ENCODE measurements around the gene DNAH9. TPM values are rescaled to one million over a fixed set of nuclear protein-coding genes. Genes with fewer than 3 reads are reported as not detected.
A peak's percentile ranks its signal among the peaks of the same experiment; 100 is the strongest.
"Not testable (repeated sequence)": the region's sequence is repeated elsewhere in the genome, so short reads cannot be mapped to it uniquely, and the experiment has no call there.

Gene DNAH9
- total RNA-seq, 1 donor from 2014 or later = 0.08 TPM

- no peaks in the 10 kb centered on the region for H3K36me3 ChIP-seq
- no peaks in the 10 kb centered on the region for H3K4me1 ChIP-seq
- H3K27me3 ChIP-seq (ENCODE audit: low read depth) = peaks cover 14% of the 10 kb centered on the region
- H3K27ac ChIP-seq (replicated peaks) = no peak overlapping the region
- peak; percentile 88 for TF ChIP-seq CTCF (IDR thresholded peaks at IDR 0.05; ENCODE audit: borderline replicate concordance)
- intact Hi-C loops (cut with micrococcal nuclease) = no loop called here
- no peak overlapping the region for H3K4me3 ChIP-seq
- H3K9me3 ChIP-seq (replicated peaks) = no peaks in the 10 kb centered on the region
- DNase-seq = peak; percentile 24
These were observed 337.6 kb downstream of the DNAH9 start for GRCh38 chr17:11935734-11936406.

- no peaks in the 10 kb centered on the region for H3K4me1 ChIP-seq
These were observed 342.6 kb downstream of the DNAH9 start for GRCh38 chr17:11940904-11941303.

GRCh38 chr17:11943086-11943485 lies 344.8 kb downstream of the DNAH9 start:
- H3K9me3 ChIP-seq (replicated peaks); H3K36me3 ChIP-seq; DNase-seq; H3K4me1 ChIP-seq; H3K4me3 ChIP-seq; intact Hi-C loops (cut with micrococcal nuclease); H3K27ac ChIP-seq (replicated peaks): not testable (repeated sequence)
- H3K27me3 ChIP-seq (ENCODE audit: low read depth) = peaks cover 11% of the 10 kb centered on the region

More at GRCh38 chr17:11940904-11941303, 342.6 kb downstream of the DNAH9 start:
- no peaks in the 10 kb centered on the region for H3K9me3 ChIP-seq (replicated peaks)
- H3K27me3 ChIP-seq (ENCODE audit: low read depth) = peaks cover 21% of the 10 kb centered on the region
- no peak for TF ChIP-seq CTCF (IDR thresholded peaks at IDR 0.05; ENCODE audit: borderline replicate concordance)
- H3K4me3 ChIP-seq = no peak overlapping the region
- intact Hi-C loops (cut with micrococcal nuclease) = no loop called here
- no peak overlapping the region for H3K27ac ChIP-seq (replicated peaks)
- DNase-seq = no peak
- no peaks in the 10 kb centered on the region for H3K36me3 ChIP-seq

DNA sequence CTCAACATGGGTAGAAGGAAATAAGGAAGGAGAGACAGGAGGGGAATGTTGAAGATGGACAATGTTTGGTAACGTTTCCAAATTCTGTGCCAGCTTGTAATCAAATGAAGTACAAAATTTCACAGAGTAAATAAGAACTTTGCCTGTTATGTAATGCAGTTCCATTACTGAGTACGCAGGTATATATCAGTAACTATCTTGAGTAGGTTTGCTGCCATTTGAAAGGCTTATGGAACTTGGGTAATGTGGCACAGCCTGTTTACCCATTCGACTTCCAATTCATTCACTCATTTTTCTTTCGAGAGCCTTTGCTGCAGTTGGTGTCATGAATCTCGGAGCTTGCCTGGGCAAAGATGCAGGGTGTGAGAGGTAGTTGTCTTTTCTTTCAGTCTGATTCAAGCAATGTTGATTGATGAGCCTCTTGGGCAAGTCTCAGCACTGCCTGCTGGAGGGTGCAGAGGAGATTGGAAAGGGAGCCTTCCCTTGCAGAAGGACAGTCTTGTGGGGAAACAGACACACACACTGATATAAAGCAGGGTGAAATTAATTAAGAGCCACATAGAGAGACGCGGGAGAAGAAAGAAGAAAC lies 345.6 kb downstream of the DNAH9 start:
- H3K27ac ChIP-seq (replicated peaks) = no peak overlapping the region
- no peak for TF ChIP-seq CTCF (IDR thresholded peaks at IDR 0.05; ENCODE audit: borderline replicate concordance)
- no peaks in the 10 kb centered on the region for H3K36me3 ChIP-seq
- DNase-seq = no peak
- intact Hi-C loops (cut with micrococcal nuclease) = no loop called here
- H3K9me3 ChIP-seq (replicated peaks) = no peaks in the 10 kb centered on the region
- H3K4me1 ChIP-seq = peaks cover 5% of the 10 kb centered on the region
- H3K27me3 ChIP-seq (ENCODE audit: low read depth) = peaks cover 7% of the 10 kb centered on the region
- H3K4me3 ChIP-seq = no peak overlapping the region

DNA sequence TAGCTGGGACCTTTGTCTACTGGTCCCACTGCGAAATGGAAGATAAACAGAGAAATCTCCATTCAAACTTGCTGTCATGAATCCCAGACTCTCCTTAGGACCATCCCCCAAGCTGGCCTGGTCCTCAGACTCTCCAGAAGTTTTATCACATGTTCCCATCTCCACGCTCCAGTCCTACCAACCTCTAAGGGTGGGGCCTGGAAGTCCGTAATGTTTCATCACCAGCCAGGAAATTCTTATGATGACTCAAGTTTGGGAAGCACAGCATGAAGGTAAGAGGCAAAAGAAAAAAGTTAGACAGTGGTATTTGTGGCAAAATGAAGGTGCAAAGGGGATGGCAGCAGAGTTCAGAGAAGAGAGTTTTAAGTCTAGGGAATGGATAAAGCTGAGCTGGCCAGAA lies 346.3 kb downstream of the DNAH9 start:
- H3K4me1 ChIP-seq = peaks cover 7% of the 10 kb centered on the region
- no peak for DNase-seq
- no peak for TF ChIP-seq CTCF (IDR thresholded peaks at IDR 0.05; ENCODE audit: borderline replicate concordance)
- H3K36me3 ChIP-seq = no peaks in the 10 kb centered on the region
- H3K4me3 ChIP-seq = no peak overlapping the region
- H3K9me3 ChIP-seq (replicated peaks) = no peaks in the 10 kb centered on the region
- intact Hi-C loops (cut with micrococcal nuclease) = no loop called here
- H3K27ac ChIP-seq (replicated peaks) = no peak overlapping the region
- peaks cover 7% of the 10 kb centered on the region for H3K27me3 ChIP-seq (ENCODE audit: low read depth)

- Histone ChIP-seq H3K27ac (replicated peaks) (no peak overlapping the region), H3K4me3 (no peak overlapping the region)
These were observed 350.5 kb downstream of the DNAH9 start for GRCh38 chr17:11948789-11949188.

DNA sequence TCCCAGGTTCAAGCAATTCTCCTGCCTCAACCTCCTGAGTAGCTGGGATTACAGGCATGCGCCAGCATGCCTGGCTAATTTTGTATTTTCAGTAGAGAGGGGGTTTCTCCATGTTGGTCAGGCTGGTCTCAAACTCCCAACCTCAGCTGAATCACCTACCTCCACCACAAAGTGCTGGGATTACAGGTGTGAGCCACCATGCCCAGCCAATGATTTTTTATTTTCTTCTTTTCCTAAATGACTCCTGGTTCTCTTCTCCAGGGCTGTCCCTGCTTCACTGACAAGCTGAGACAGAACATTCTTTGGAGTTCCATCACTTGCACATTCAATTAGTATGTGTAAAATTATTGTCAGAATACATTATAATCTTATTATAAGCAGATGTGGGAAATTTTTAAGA lies 351.3 kb downstream of the DNAH9 start:
- H3K9me3 ChIP-seq (replicated peaks) = peaks cover 24% of the 10 kb centered on the region
- H3K27me3 ChIP-seq (ENCODE audit: low read depth); H3K27ac ChIP-seq (replicated peaks); H3K4me3 ChIP-seq; DNase-seq; H3K4me1 ChIP-seq; intact Hi-C loops (cut with micrococcal nuclease): not testable (repeated sequence)
- H3K36me3 ChIP-seq = peaks cover 19% of the 10 kb centered on the region

More at GRCh38 chr17:11948789-11949188, 350.5 kb downstream of the DNAH9 start:
- no peak for TF ChIP-seq CTCF (IDR thresholded peaks at IDR 0.05; ENCODE audit: borderline replicate concordance)
- peaks cover 7% of the 10 kb centered on the region for H3K4me1 ChIP-seq
- peaks cover 16% of the 10 kb centered on the region for H3K9me3 ChIP-seq (replicated peaks)
- DNase-seq = no peak
- peaks cover 7% of the 10 kb centered on the region for H3K27me3 ChIP-seq (ENCODE audit: low read depth)
- intact Hi-C loops (cut with micrococcal nuclease) = no loop called here
- peaks cover 16% of the 10 kb centered on the region for H3K36me3 ChIP-seq
